ENCODE results near the gene IGF1R.

Gene IGF1R

DNA sequence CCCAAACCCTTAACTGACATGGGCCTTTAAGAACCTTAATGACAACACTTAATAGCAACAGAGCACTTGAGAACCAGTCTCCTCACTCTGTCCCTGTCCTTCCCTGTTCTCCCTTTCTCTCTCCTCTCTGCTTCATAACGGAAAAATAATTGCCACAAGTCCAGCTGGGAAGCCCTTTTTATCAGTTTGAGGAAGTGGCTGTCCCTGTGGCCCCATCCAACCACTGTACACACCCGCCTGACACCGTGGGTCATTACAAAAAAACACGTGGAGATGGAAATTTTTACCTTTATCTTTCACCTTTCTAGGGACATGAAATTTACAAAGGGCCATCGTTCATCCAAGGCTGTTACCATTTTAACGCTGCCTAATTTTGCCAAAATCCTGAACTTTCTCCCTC lies 309.3 kb downstream of the IGF1R start:
- H3K36me3 ChIP-seq = peaks cover 88% of the 10 kb centered on the region
- H3K4me1 ChIP-seq (ENCODE audit: control insufficient read depth in 1 of 2, insufficient read depth in 1 of 2, low read depth in 1 of 2, low read length in 1 of 2) = peaks cover 54 to 59% of the 10 kb centered on the region in 2 experiments
- TF ChIP-seq, protein P1, sequence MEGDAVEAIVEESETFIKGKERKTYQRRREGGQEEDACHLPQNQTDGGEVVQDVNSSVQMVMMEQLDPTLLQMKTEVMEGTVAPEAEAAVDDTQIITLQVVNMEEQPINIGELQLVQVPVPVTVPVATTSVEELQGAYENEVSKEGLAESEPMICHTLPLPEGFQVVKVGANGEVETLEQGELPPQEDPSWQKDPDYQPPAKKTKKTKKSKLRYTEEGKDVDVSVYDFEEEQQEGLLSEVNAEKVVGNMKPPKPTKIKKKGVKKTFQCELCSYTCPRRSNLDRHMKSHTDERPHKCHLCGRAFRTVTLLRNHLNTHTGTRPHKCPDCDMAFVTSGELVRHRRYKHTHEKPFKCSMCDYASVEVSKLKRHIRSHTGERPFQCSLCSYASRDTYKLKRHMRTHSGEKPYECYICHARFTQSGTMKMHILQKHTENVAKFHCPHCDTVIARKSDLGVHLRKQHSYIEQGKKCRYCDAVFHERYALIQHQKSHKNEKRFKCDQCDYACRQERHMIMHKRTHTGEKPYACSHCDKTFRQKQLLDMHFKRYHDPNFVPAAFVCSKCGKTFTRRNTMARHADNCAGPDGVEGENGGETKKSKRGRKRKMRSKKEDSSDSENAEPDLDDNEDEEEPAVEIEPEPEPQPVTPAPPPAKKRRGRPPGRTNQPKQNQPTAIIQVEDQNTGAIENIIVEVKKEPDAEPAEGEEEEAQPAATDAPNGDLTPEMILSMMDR (IDR thresholded peaks at IDR 0.05) = no peak
- no peaks in the 10 kb centered on the region for H3K9me3 ChIP-seq
- peak overlapping the region; percentile 88 for H3K27ac ChIP-seq
- no peaks in the 10 kb centered on the region for H3K27me3 ChIP-seq
- H3K4me3 ChIP-seq (ENCODE audit: low read depth in 1 of 2, low read length in 1 of 2) = peak overlapping the region; percentile 14 to 32

DNA sequence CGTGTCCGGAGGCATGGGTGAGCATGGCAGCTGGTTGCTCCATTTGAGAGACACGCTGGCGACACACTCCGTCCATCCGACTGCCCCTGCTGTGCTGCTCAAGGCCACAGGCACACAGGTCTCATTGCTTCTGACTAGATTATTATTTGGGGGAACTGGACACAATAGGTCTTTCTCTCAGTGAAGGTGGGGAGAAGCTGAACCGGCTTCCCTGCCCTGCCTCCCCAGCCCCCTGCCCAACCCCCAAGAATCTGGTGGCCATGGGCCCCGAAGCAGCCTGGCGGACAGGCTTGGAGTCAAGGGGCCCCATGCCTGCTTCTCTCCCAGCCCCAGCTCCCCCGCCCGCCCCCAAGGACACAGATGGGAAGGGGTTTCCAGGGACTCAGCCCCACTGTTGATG lies 309.7 kb downstream of the IGF1R start:
- TF ChIP-seq, protein P1 (IDR thresholded peaks at IDR 0.05) = no peak
- H3K4me1 ChIP-seq (ENCODE audit: control insufficient read depth in 1 of 2, insufficient read depth in 1 of 2, low read depth in 1 of 2, low read length in 1 of 2) = peaks cover 50 to 54% of the 10 kb centered on the region in 2 experiments
- H3K36me3 ChIP-seq = peaks cover 87% of the 10 kb centered on the region

GRCh38 chr15:98958918-98959639 lies 310.7 kb downstream of the IGF1R start:
- H3K27me3 ChIP-seq = no peaks in the 10 kb centered on the region
- H3K27ac ChIP-seq = peak overlapping the region; percentile 88
- TF ChIP-seq, protein P1 (IDR thresholded peaks at IDR 0.05) = no peak
- peaks cover 40 to 44% of the 10 kb centered on the region in 2 experiments for H3K4me1 ChIP-seq (ENCODE audit: control insufficient read depth in 1 of 2, insufficient read depth in 1 of 2, low read depth in 1 of 2, low read length in 1 of 2)
- H3K36me3 ChIP-seq = peaks cover 85% of the 10 kb centered on the region
- H3K4me3 ChIP-seq (ENCODE audit: low read depth in 1 of 2, low read length in 1 of 2) = no peak overlapping the region
- no peaks in the 10 kb centered on the region for H3K9me3 ChIP-seq

More for the DNA sequence above, 309.7 kb downstream of the IGF1R start:
- H3K27ac ChIP-seq = peak overlapping the region; percentile 88
- H3K4me3 ChIP-seq (ENCODE audit: low read depth in 1 of 2, low read length in 1 of 2) = peak overlapping the region in 1 of 2 experiments; percentile 14
- no peaks in the 10 kb centered on the region for H3K9me3 ChIP-seq
- no peaks in the 10 kb centered on the region for H3K27me3 ChIP-seq

DNA sequence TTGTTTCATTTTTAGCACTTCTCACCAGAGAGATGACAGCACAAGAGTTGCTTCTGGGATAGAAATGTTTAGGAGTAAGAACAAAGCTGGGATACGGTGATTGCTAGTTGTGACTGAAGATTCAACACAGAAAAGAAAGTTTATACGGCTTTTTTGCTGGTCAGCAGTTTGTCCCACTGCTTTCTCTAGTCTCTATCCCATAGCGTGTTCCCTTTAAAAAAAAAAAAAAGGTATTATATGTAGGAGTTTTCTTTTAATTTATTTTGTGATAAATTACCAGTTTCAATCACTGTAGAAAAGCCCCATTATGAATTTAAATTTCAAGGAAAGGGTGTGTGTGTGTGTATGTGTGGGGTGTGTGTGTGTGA lies 311.3 kb downstream of the IGF1R start:
- H3K4me3 ChIP-seq (ENCODE audit: low read depth in 1 of 2, low read length in 1 of 2) = no peak overlapping the region
- H3K27me3 ChIP-seq = no peaks in the 10 kb centered on the region
- no peaks in the 10 kb centered on the region for H3K9me3 ChIP-seq
- no peak overlapping the region for H3K27ac ChIP-seq
- TF ChIP-seq, protein P1 (IDR thresholded peaks at IDR 0.05) = no peak
- H3K4me1 ChIP-seq (ENCODE audit: control insufficient read depth in 1 of 2, insufficient read depth in 1 of 2, low read depth in 1 of 2, low read length in 1 of 2) = peaks cover 34 to 39% of the 10 kb centered on the region in 2 experiments
- peaks cover 81% of the 10 kb centered on the region for H3K36me3 ChIP-seq

DNA sequence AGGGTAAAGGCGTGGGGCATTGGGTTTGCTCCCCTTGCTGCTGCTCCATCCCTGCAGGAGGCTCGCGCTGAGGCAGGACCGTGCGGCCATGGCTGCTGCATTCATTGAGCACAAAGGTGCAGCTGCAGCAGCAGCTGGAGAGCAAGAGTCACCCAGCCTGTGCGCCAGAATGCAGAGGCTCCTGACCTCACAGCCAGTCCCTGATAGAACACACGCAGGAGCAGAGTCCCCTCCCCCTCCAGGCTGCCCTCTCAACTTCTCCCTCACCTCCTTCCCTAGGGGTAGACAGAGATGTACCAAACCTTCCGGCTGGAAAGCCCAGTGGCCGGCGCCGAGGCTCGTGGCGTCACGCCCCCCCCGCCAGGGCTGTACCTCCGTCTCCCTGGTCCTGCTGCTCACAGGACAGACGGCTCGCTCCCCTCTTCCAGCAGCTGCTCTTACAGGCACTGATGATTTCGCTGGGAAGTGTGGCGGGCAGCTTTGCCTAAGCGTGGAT lies 312.3 kb downstream of the IGF1R start:
- Histone ChIP-seq H3K27me3 (no peaks in the 10 kb centered on the region), H3K4me1 (ENCODE audit: control insufficient read depth in 1 of 2, insufficient read depth in 1 of 2, low read depth in 1 of 2, low read length in 1 of 2) (peaks cover 24 to 29% of the 10 kb centered on the region in 2 experiments), H3K27ac (no peak overlapping the region), H3K9me3 (no peaks in the 10 kb centered on the region), H3K36me3 (peaks cover 71% of the 10 kb centered on the region), H3K4me3 (ENCODE audit: low read depth in 1 of 2, low read length in 1 of 2) (no peak overlapping the region)
- TF ChIP-seq, protein P1 (IDR thresholded peaks at IDR 0.05) = no peak

Measured in neutrophil (primary cell).